Left ventricle myocardium inferior (tissue), 1 donor: Measurements from ENCODE around the gene TP63. TPM values are rescaled to one million over a fixed set of nuclear protein-coding genes. Genes with fewer than 3 reads are reported as not detected.

ENCODE experiments used
- DNase-seq: peaks from one replicate; pipeline ENCODE4 v3.0.0-alpha.2; 2020
- H3K27ac ChIP-seq: fragments of 200-600 bp; replicated peaks from 2 replicates; pipeline ENCODE4 v1.8.0; 2021
- H3K27me3 ChIP-seq: fragments of 200-600 bp; 2 replicates; pipeline ENCODE4 v1.8.0; 2021; ENCODE audit warnings: low read depth
- H3K36me3 ChIP-seq: fragments of 200-600 bp; 2 replicates; pipeline ENCODE4 v1.8.0; 2021
- H3K4me1 ChIP-seq: fragments of 200-600 bp; 2 replicates; pipeline ENCODE4 v1.8.0; 2021
- H3K4me3 ChIP-seq: fragments of 200-600 bp; 2 replicates; pipeline ENCODE4 v1.8.0; 2021; ENCODE audit warnings: mild to moderate bottlenecking, moderate library complexity
- H3K9me3 ChIP-seq: fragments of 200-600 bp; replicated peaks from 2 replicates; pipeline ENCODE4 v1.8.0; 2021
- CTCF ChIP-seq: fragments of 200-600 bp; IDR thresholded peaks from 2 replicates; pipeline ENCODE4 v1.8.0; 2021; ENCODE audit warnings: antibody characterized with exemption, mild to moderate bottlenecking, borderline replicate concordance
- intact Hi-C: fragments of 100-400 bp; cut with micrococcal nuclease; formaldehyde crosslinking; loops from one replicate; pipeline ENCODE4 v1.11.0; 2022
- total RNA-seq: library from RNA; stranded (reverse); fragmentation: NEBNext Ultra II Directional; extraction: Animal tissue kit (Norgen Biotek cat#: 25700); gene quantifications from one replicate; pipeline ENCODE4 v1.2.1, GENCODE V29; 2021
- donor health status: DM: no; HTN: yes; CAD: no; lungs with severe emphysema.

Gene TP63
- total RNA-seq, 1 donor from 2014 or later, result 0.14 TPM

DNA sequence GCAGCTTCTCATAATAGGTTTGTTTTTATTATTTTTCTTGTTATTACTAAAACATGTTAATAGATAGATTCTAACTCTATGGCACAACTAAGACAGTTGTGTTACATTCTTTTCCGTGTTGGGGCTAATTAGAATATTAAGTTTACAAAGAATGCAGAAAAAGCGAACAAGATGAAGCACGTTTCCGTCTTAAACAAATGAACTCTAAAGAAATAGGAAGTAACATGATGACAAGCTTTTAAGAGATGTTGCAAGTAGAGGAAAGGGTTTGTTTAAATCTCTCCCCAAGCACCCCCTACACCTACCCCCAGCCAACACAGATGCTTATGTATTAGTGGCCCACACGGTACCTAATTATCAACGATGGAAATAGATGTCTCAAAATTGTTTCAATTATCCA, 207.1 kb downstream of the TP63 start:
- Histone ChIP-seq H3K9me3 (no peaks in the 10 kb centered on the region), H3K27me3 (no peaks in the 10 kb centered on the region), H3K27ac (no peak overlapping the region), H3K4me3 (no peak overlapping the region), H3K36me3 (no peaks in the 10 kb centered on the region), H3K4me1 (no peaks in the 10 kb centered on the region)
- TF ChIP-seq CTCF, result no peak
- no peak for DNase-seq
- intact Hi-C loops, result no loop called here

- Histone ChIP-seq H3K4me3 (no peak overlapping the region), H3K27ac (no peak overlapping the region)
- intact Hi-C loops, result no loop called here
These were observed 208.4 kb downstream of the TP63 start for GRCh38 chr3:189839576-189839975.

GRCh38 chr3:189841473-189842205, 210.4 kb downstream of the TP63 start:
- Histone ChIP-seq H3K4me3 (no peak overlapping the region), H3K9me3 (no peaks in the 10 kb centered on the region), H3K27ac (no peak overlapping the region), H3K27me3 (no peaks in the 10 kb centered on the region), H3K4me1 (no peaks in the 10 kb centered on the region), H3K36me3 (no peaks in the 10 kb centered on the region)
- no peak for TF ChIP-seq CTCF
- no peak for DNase-seq
- intact Hi-C loops, result no loop called here

More at GRCh38 chr3:189839576-189839975, 208.4 kb downstream of the TP63 start:
- no peaks in the 10 kb centered on the region for H3K27me3 ChIP-seq
- no peaks in the 10 kb centered on the region for H3K4me1 ChIP-seq
- no peaks in the 10 kb centered on the region for H3K9me3 ChIP-seq
- DNase-seq, result no peak
- no peaks in the 10 kb centered on the region for H3K36me3 ChIP-seq
- TF ChIP-seq CTCF, result no peak

DNA sequence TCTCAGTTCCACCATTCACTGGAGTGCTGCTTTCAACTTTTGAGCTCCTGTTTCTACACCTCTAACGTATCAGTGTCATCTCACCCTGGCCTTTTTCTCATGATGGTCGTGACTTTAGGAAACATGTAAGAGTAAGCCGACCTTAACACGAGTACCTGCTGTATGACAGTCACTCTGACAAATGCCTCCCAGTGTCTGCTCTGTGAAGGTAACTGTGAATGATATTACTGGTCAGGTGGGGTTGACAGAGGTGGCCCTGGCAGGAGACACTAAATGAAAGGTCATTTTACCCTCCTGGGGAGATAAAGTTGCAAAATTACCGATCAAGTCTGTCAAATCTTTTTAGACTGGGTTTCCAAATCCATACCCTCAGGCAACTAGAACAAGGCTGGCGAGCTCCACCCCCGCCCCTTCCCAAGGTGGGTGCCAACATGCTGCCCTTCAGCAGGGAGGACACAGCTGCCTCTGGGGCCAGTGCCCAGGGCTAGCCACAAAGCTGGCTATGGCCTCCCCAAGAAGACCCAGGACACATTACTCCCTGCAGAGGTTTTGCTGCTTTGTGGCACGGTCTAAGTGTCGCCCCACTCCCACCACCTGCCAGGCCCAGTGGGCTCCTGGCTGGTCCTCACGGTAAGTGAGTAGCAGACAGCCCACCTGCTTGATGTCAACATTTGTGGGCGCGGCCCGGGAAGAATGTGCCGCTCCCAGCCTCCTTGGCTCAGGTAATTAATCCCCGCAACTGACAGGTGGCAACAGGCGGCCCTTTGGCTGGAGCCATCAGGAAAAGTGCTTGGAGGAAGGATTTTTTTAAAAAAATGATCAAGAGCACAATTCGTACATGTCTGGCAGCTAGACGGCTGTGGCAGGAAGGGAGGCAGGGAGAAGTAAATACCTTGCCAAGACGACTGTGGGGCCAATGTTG, 211.8 kb downstream of the TP63 start:
- DNase-seq, result no peak

More for the DNA sequence above, 211.8 kb downstream of the TP63 start:
- no peaks in the 10 kb centered on the region for H3K27me3 ChIP-seq
- no peak for TF ChIP-seq CTCF
- H3K27ac ChIP-seq, result no peak overlapping the region
- intact Hi-C loops, result no loop called here
- no peaks in the 10 kb centered on the region for H3K4me1 ChIP-seq
- H3K4me3 ChIP-seq, result no peak overlapping the region
- no peaks in the 10 kb centered on the region for H3K36me3 ChIP-seq
- no peaks in the 10 kb centered on the region for H3K9me3 ChIP-seq
